ENCODE measurements around the gene DNAJC3.

DNA sequence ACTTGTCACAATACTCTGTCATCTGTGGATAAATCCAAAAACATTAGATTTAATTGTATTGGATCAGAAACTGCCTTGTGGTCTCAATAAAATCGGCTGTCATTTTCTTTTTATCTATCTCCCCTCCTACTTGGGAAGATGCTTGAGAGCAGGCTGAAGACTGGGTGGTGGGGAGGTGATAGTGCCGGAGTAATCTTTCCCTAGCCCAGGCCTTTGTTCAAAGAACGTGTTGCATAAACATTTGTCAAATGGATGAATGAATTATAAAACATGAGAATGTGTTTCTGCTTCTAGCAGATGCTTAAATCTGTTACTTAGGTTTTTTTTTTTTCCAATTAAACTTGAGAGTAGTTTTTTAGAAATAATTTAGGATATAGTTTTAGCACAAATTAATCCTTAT lies 49.9 kb downstream of the DNAJC3 start:
- TF ChIP-seq, protein P1, sequence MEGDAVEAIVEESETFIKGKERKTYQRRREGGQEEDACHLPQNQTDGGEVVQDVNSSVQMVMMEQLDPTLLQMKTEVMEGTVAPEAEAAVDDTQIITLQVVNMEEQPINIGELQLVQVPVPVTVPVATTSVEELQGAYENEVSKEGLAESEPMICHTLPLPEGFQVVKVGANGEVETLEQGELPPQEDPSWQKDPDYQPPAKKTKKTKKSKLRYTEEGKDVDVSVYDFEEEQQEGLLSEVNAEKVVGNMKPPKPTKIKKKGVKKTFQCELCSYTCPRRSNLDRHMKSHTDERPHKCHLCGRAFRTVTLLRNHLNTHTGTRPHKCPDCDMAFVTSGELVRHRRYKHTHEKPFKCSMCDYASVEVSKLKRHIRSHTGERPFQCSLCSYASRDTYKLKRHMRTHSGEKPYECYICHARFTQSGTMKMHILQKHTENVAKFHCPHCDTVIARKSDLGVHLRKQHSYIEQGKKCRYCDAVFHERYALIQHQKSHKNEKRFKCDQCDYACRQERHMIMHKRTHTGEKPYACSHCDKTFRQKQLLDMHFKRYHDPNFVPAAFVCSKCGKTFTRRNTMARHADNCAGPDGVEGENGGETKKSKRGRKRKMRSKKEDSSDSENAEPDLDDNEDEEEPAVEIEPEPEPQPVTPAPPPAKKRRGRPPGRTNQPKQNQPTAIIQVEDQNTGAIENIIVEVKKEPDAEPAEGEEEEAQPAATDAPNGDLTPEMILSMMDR (IDR thresholded peaks at IDR 0.05; ENCODE audit: low read depth, low read length), result no peak
- TF ChIP-seq EZH2phosphoT487 (IDR thresholded peaks at IDR 0.05; ENCODE audit: low read depth), result no peak

Data from OCI-LY3 (cell line).